Measurements from ENCODE around the gene ZNF569.

Gene ZNF569

GRCh38 chr19:37370880-37371661 is 96.2 kb downstream of the ZNF569 start, which contains the start of gene ZNF527:
ZNF527 (plus strand) TSS chr19:37371099; CDS start chr19:37374199, 3,100 bp downstream.
- DNase-seq (ENCODE audit: extremely low spot score): peak; percentile 90
- ChIA-PET POLR2A (interaction anchor here (0.8 to 2.4 kb wide), 18 partner anchors 9 to 539 kb away, joined by 3 to 10 read pairs (median 5); partner anchors contain the start of genes SIPA1L3, WDR87, ZNF345 and ZNF383), CTCF (interaction anchor here (0.6 kb wide), 1 partner anchor 97 kb away, joined by 3 read pairs; no protein-coding TSS in a partner anchor)
- TF ChIP-seq L3MBTL2 (conservative IDR thresholded peaks at IDR 0.05) (peak; percentile 74), FOXA1 (IDR thresholded peaks at IDR 0.05) (no peak), SUZ12 (IDR thresholded peaks at IDR 0.05) (peak; percentile 68; the same call in 1 of the 2 replicates)

DNA sequence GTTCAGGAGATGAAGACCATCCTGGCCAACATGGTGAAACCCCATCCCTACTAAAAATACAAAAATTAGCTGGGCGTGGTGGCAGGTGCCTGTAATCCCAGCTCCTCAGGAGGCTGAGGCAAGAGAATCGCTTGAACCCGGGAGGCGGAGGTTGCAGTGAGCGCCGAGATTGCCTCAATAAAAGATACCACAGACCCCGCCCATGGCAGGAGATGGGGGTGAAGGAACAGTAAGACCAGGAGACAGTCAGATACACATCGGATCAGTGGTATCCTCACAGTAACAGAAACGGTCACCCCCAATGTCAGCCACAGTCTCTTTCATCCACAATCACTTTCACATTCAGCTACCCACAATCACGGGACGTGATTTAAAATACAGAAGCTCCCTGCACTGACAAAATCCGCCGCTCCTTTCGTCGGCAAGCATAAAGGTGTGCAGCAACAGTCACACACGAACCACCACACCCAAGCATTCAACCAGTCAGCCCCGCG is 96.8 kb downstream of the ZNF569 start:
- ChIA-PET POLR2A (interaction anchor here (0.8 to 2.4 kb wide), 18 partner anchors 8 to 539 kb away, joined by 3 to 10 read pairs (median 5); partner anchors contain the start of genes SIPA1L3, WDR87, ZNF345 and ZNF383), CTCF (interaction anchor here (0.6 kb wide), 1 partner anchor 98 kb away, joined by 3 read pairs; no protein-coding TSS in a partner anchor)

DNA sequence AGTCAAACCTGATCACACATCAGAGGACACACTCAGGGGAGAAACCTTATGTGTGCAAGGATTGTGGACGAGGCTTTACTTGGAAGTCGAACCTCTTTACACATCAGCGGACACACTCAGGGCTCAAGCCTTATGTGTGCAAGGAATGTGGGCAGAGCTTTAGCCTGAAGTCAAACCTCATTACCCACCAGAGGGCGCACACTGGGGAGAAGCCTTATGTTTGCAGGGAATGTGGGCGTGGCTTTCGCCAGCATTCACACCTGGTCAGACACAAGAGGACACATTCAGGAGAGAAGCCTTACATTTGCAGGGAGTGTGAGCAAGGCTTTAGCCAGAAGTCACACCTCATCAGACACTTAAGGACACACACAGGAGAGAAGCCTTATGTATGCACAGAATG is 104.5 kb downstream of the ZNF569 start:
- ChIA-PET CTCF (no interaction called here), POLR2A (interaction anchor here (1.4 kb wide), 1 partner anchor 8 kb away, joined by 5 read pairs; the partner anchor contains the start of gene ZNF527)
- no peak for DNase-seq (ENCODE audit: extremely low spot score)
- TF ChIP-seq FOXM1 (IDR thresholded peaks at IDR 0.05; ENCODE audit: borderline replicate concordance) (no peak), ZNF384 (IDR thresholded peaks at IDR 0.05) (no peak), HDGF (IDR thresholded peaks at IDR 0.05; ENCODE audit: borderline replicate concordance) (no peak), ARNT (IDR thresholded peaks at IDR 0.05) (no peak)

More for the DNA sequence above, 96.8 kb downstream of the ZNF569 start:
- peak; percentile 6 for DNase-seq (ENCODE audit: extremely low spot score)

DNA sequence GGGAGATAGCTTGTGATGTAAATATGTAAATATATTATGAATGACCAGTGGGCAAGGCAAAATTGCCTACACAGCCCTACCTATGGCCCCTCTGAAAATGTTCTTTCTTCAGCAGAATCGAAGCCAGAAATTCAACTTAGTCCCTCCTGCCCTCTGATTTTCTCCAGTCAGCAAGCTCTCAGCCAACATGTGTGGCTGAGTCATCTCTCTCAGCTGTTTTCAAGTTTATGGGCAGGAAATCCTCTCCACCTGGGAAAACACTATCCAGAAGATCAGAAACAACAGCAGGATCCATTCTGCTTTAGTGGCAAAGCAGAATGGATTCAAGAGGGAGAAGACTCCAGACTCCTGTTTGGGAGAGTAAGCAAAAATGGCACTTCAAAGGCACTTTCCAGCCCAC is 105.2 kb downstream of the ZNF569 start:
- CTCF ChIA-PET: no interaction called here
- TF ChIP-seq FOXM1 (IDR thresholded peaks at IDR 0.05; ENCODE audit: borderline replicate concordance) (no peak), L3MBTL2 (conservative IDR thresholded peaks at IDR 0.05) (no peak), FOXK2 (IDR thresholded peaks at IDR 0.05) (no peak), BHLHE40 (IDR thresholded peaks at IDR 0.05; ENCODE audit: borderline replicate concordance) (no peak), SP1 (IDR thresholded peaks at IDR 0.05) (no peak), NFRKB (IDR thresholded peaks at IDR 0.05) (no peak), FOXA1 (IDR thresholded peaks at IDR 0.05) (no peak), CTBP1 (IDR thresholded peaks at IDR 0.05; ENCODE audit: borderline replicate concordance) (no peak)
- TF ChIP-seq, protein P1, sequence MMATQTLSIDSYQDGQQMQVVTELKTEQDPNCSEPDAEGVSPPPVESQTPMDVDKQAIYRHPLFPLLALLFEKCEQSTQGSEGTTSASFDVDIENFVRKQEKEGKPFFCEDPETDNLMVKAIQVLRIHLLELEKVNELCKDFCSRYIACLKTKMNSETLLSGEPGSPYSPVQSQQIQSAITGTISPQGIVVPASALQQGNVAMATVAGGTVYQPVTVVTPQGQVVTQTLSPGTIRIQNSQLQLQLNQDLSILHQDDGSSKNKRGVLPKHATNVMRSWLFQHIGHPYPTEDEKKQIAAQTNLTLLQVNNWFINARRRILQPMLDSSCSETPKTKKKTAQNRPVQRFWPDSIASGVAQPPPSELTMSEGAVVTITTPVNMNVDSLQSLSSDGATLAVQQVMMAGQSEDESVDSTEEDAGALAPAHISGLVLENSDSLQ (IDR thresholded peaks at IDR 0.05): no peak
- DNase-seq (ENCODE audit: extremely low spot score): no peak
- POLR2A ChIA-PET: interaction anchor here (1.4 kb wide), 1 partner anchor 9 kb away, joined by 5 read pairs; the partner anchor contains the start of gene ZNF527
